Parathyroid adenoma (tissue), 2 donors: ENCODE data around the gene MCM8.

ENCODE experiments used
- H2AFZ ChIP-seq: fragments of 300-600 bp; sonication (generic); one replicate; pipeline ENCODE4 v1.7.0; 2017; ENCODE audit warnings: antibody characterized with exemption, mild to moderate bottlenecking
- H3K27ac ChIP-seq: fragments of 300-600 bp; sonication (generic); one replicate; pipeline ENCODE4 v1.7.0; 2017
- H3K27me3 ChIP-seq: fragments of 300-600 bp; sonication (generic); one replicate; pipeline ENCODE4 v1.7.0; 2017; ENCODE audit warnings: low read length; ENCODE audit not compliant: control insufficient read depth, insufficient read depth
- H3K36me3 ChIP-seq: fragments of 300-600 bp; sonication (generic); one replicate; pipeline ENCODE4 v1.7.0; 2017; ENCODE audit warnings: low read length; ENCODE audit not compliant: control insufficient read depth, insufficient read depth
- H3K4me1 ChIP-seq: fragments of 300-600 bp; sonication (generic); one replicate; pipeline ENCODE4 v1.7.0; 2017; ENCODE audit warnings: control low read depth
- H3K4me2 ChIP-seq: fragments of 300-600 bp; sonication (generic); one replicate; pipeline ENCODE4 v1.7.0; 2017; ENCODE audit warnings: low read length
- H3K4me3 ChIP-seq: fragments of 300-600 bp; sonication (generic); one replicate; pipeline ENCODE4 v1.7.0; 2017; ENCODE audit warnings: low read depth, low read length
- H3K79me2 ChIP-seq: fragments of 300-600 bp; sonication (generic); one replicate; pipeline ENCODE4 v1.7.0; 2017; ENCODE audit warnings: control low read depth
- H3K9ac ChIP-seq: fragments of 300-600 bp; sonication (generic); one replicate; pipeline ENCODE4 v1.7.0; 2017; ENCODE audit warnings: mild to moderate bottlenecking
- H3K9me3 ChIP-seq: fragments of 300-600 bp; sonication (generic); one replicate; pipeline ENCODE4 v1.7.0; 2017; ENCODE audit warnings: low read length; ENCODE audit not compliant: control insufficient read depth
- TF ChIP-seq, protein P1 (sequence below): fragments of 300-600 bp; sonication (generic); IDR thresholded peaks from one replicate; pipeline ENCODE4 v1.7.0; 2017; ENCODE audit warnings: antibody characterized with exemption, mild to moderate bottlenecking
- donor health status: primary hyperparathyroidism.

The MCM8 gene

DNA sequence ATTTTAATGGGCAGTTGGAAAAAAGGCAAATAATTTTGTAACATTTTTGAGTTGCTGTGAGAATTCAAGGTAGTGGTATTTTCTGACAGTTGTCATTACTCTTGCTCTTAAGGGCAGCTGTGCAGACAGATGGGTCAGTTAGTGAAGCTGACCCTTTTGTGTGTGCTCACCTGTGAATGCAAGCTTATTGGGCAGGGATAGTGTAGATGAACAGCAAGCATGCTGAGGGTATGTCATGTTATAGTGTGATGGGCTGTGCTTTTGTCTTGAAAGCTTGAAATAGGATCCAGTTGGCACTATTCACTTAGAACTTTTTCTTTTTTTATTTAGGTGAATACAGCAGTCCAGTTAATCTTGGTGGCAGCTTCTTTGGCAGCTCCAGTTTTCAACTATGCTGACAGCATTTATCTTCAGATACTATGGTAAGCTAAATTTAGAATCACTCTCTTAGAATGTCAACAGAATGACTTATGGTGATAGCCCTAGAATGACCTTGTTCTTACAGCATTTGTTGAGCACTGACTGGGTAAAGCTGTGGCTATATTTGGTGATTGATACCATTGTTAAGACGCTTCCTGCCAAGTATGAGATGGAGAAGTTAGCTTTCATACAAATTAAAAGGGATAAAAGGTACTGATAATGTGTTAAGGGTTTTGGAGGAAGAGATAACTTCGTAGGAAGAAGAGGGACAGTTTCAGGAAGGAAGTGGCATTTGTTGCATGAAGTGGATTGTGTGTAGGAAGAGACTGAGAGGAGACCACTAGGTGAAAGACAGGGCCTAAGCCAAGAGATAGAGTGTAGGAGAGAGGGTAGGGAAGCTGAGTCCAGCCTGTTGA lies 83.9 kb downstream of the MCM8 start:
- TF ChIP-seq, protein P1, sequence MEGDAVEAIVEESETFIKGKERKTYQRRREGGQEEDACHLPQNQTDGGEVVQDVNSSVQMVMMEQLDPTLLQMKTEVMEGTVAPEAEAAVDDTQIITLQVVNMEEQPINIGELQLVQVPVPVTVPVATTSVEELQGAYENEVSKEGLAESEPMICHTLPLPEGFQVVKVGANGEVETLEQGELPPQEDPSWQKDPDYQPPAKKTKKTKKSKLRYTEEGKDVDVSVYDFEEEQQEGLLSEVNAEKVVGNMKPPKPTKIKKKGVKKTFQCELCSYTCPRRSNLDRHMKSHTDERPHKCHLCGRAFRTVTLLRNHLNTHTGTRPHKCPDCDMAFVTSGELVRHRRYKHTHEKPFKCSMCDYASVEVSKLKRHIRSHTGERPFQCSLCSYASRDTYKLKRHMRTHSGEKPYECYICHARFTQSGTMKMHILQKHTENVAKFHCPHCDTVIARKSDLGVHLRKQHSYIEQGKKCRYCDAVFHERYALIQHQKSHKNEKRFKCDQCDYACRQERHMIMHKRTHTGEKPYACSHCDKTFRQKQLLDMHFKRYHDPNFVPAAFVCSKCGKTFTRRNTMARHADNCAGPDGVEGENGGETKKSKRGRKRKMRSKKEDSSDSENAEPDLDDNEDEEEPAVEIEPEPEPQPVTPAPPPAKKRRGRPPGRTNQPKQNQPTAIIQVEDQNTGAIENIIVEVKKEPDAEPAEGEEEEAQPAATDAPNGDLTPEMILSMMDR = no peak
- Histone ChIP-seq H3K9ac (no peak overlapping the region), H3K4me2 (no peak overlapping the region), H3K36me3 (no peaks in the 10 kb centered on the region), H3K9me3 (no peaks in the 10 kb centered on the region), H2AFZ (no peak overlapping the region), H3K79me2 (no peaks in the 10 kb centered on the region), H3K27me3 (no peaks in the 10 kb centered on the region), H3K4me3 (no peak overlapping the region), H3K27ac (no peak overlapping the region), H3K4me1 (no peaks in the 10 kb centered on the region)

DNA sequence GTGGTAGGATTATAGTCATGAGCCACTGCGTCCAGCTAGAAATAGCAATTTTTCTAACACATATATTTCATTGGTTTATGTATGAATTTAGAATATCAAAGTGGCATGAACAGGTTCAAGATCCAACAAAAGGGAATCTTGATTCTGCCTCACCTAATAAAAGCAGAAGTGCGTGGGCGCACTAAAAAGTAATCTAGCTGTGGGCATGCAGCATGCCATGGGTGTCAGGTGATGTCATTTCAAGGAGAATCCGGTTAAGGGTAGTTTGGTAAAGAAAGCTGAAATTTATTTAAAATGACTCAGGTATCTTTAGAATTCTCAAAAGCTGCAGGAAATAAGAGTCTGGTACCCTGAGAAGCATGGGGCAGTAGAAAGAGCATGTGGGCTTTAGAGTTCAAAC lies 85.8 kb downstream of the MCM8 start:
- Histone ChIP-seq H2AFZ (no peak overlapping the region), H3K27ac (no peak overlapping the region), H3K36me3 (no peaks in the 10 kb centered on the region), H3K9ac (no peak overlapping the region), H3K79me2 (no peaks in the 10 kb centered on the region), H3K9me3 (no peaks in the 10 kb centered on the region), H3K4me2 (no peak overlapping the region), H3K4me3 (no peak overlapping the region), H3K4me1 (no peaks in the 10 kb centered on the region), H3K27me3 (no peaks in the 10 kb centered on the region)
- TF ChIP-seq, protein P1 = no peak

DNA sequence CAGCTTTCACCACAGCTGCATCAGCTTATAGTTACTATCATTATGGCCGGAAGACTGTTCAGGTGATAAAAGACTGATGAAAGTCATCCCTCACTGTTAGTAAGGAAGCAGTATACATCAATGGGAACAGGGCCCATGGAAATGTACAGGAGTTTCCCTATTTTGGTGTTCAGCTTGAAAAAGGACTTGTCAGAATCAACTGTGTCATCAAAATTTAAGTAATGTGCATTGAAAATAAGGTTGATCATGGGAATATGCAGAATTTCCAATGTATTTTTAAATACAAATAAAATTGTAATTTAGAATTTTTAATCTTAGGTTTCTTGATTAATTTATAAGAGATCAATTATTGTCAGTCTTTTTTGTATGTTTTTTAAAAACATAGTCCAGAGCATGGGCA lies 86.6 kb downstream of the MCM8 start:
- Histone ChIP-seq H3K27ac (no peak overlapping the region), H3K4me3 (no peak overlapping the region), H3K9ac (no peak overlapping the region), H3K4me2 (no peak overlapping the region), H3K9me3 (no peaks in the 10 kb centered on the region), H3K4me1 (no peaks in the 10 kb centered on the region), H3K36me3 (no peaks in the 10 kb centered on the region), H3K27me3 (no peaks in the 10 kb centered on the region), H2AFZ (no peak overlapping the region), H3K79me2 (no peaks in the 10 kb centered on the region)
- TF ChIP-seq, protein P1 = no peak

DNA sequence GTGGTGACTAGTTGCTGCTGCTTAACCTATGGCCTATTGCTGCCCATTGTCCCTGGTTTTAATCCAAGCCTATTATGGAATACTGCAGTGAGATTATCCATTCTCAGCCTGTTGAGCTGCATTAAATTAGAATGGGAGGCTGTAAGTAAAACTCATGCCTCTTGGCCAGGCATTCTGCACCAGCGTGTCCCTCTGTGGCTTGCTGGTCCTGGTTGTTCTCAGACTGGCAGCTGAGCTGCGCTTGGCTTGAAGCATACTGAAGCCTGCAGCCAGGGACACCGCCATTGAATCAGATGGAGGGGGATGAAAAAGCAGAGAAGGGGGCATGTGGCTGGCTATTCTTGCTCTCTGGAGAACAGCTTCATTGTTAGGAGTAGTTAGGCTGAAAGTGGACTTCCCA lies 87.8 kb downstream of the MCM8 start:
- Histone ChIP-seq H3K79me2 (no peaks in the 10 kb centered on the region), H3K4me3 (no peak overlapping the region), H3K36me3 (no peaks in the 10 kb centered on the region), H3K4me1 (no peaks in the 10 kb centered on the region), H3K4me2 (no peak overlapping the region), H3K9ac (no peak overlapping the region), H3K27ac (no peak overlapping the region), H3K27me3 (no peaks in the 10 kb centered on the region), H3K9me3 (no peaks in the 10 kb centered on the region), H2AFZ (no peak overlapping the region)
- TF ChIP-seq, protein P1 = no peak

DNA sequence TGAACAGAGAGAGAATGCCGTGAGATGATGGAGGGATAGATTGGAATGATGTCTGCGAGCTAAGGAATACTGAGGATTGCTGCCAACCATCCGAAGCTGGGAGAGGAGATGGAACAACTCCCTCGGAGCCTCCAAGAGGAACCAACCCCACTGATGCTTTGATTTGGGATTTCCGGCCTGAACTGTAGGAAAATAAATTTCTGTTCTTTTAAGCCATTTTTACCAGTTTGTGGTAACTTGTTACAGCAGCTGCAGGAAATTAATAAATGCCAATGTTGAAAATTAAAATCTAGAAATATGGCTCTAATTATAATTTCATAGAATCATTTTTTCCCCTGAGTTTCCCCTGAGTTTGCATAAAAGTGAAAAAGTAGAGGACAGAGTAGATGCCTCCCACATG lies 89.3 kb downstream of the MCM8 start:
- no peaks in the 10 kb centered on the region for H3K36me3 ChIP-seq
- H3K4me2 ChIP-seq = no peak overlapping the region
- no peaks in the 10 kb centered on the region for H3K4me1 ChIP-seq
- H3K4me3 ChIP-seq = no peak overlapping the region
- H3K27me3 ChIP-seq = no peaks in the 10 kb centered on the region
- no peaks in the 10 kb centered on the region for H3K79me2 ChIP-seq
- no peaks in the 10 kb centered on the region for H3K9me3 ChIP-seq
- H3K27ac ChIP-seq = no peak overlapping the region
- TF ChIP-seq, protein P1 = no peak
- no peak overlapping the region for H3K9ac ChIP-seq
- no peak overlapping the region for H2AFZ ChIP-seq
